ENCODE measurements around the gene SLAMF1.
"Not testable (repeated sequence)": the region's sequence is repeated elsewhere in the genome, so short reads cannot be mapped to it uniquely, and the experiment has no call there.

Gene SLAMF1, protein sequence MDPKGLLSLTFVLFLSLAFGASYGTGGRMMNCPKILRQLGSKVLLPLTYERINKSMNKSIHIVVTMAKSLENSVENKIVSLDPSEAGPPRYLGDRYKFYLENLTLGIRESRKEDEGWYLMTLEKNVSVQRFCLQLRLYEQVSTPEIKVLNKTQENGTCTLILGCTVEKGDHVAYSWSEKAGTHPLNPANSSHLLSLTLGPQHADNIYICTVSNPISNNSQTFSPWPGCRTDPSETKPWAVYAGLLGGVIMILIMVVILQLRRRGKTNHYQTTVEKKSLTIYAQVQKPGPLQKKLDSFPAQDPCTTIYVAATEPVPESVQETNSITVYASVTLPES

DNA sequence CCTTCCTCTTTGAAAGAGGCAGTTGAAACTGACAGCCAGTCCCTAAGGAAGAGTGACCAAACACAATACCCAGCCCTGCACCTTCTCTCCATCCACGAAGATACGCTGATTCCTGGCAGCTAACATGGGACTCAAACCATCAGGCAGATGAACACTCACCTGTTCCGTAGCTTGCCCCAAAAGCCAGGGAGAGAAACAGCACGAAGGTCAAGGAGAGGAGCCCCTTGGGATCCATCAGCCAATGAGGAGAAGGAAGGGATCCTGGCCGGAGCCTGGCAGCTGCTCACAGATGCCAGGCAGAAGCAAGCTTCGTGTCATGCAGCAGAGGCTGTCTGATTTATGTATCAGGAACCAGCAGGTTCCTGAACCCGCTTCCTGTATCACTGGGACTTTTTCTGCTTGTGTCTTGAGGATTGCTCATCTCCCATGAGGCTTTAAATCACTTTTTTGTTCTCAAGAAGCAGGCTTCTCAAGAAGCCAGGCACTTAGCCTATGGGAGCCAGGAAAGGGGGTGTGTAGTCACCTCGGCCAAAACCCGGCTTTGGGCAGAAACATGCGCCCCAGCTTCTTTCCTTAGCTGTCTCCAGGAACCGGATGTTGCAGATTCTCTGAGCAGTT is at the start of gene SLAMF1:
Gene SLAMF1, minus strand, starts transcription at position 334 of the 618 bp plus-strand sequence. Its CDS starts 99 bp downstream, at position 235.
- no peak for DNase-seq (ENCODE audit: low spot score)

DNA sequence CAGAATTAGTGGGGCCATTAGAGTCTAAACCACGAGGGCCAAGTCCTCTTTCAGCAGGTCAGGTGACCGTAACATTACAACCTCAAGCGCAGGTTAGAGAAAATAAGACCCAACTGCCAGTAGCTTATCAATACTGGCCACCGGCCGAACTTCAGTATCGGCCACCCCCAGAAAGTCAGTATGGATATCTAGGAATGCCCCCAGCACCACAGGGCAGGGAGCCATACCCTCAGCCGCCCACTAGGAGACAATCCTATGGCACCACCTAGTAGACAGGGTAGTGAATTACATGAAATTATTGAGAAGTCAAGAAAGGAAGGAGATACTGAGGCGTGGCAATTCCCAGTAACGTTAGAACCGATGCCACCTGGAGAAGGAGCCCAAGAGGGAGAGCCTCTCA is 45.5 kb upstream of the SLAMF1 start:
- DNase-seq (ENCODE audit: low spot score), result not testable (repeated sequence)

DNA sequence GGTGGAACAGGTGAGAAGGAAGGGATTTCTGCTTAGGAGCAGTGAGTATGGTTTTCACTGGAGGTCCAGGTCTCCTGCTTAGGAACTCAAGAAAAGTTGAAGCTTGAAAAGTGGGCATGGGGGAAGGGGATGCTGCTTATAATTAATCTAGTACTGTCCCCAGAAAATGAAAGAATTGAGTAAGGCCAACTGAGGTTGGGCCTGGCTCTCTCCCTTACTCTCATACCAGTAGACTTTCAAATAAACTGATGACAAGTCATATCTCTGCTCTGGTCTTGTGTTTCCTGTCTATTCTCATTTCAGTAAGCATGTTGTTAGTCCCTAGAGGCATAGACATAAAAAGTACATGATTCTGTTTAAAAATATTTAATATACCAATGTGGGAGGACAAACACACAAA is 38.4 kb upstream of the SLAMF1 start:
- DNase-seq (ENCODE audit: low spot score), result no peak

DNA sequence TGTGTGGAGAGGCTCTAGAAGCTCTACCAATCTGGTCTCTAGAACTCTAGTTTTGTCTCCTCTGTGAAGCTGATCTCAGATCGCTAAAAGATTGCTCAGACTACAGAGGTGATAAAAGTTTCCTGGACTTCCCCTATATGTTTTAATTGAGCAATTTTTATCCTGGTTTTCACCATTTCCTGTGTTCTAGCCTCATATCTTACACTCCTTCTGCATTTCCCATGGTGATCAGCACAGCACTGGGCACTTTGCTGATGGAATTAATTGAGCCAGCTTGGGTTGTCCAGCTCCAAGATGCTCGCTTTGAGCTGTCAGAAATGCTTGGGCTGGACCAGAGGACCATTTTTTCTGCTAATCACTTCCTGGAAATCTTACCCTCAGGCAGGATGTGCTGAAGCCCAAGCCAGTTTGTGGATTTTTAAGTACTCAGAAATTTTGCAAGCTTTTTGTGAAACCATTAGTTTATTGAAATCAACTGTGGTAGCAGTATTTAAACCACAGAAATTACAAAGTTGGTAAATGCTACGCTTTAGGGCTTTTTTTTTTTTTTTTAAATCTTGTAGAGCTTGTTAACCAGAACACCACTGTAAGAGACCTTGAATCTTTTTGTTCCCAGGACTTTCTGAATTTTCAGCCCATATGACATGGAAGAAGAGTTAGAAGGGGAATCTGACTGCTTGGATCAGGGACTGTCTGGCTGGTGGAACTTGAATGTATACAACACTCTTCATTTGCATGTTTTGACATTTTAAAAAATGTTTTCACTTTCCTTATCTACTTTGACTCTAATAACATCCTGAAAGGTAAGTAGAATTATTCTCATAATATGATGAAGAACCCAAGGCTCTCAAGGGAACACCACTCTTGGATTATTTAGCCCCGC is 36.4 kb upstream of the SLAMF1 start:
- DNase-seq (ENCODE audit: low spot score), result no peak

DNA sequence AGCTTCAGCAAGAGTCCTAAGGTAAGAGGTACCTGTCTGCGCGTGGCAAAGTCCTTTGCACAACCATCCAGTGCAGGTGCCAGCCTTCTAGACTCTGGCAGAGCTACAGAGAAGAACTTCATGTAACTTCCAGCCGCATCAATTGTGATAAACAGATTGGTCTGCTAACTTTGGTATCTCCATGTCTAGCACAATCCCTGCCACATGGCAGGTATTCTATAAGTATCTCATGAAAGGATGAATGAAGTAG is 35.0 kb upstream of the SLAMF1 start:
- no peak for DNase-seq (ENCODE audit: low spot score)

DNA sequence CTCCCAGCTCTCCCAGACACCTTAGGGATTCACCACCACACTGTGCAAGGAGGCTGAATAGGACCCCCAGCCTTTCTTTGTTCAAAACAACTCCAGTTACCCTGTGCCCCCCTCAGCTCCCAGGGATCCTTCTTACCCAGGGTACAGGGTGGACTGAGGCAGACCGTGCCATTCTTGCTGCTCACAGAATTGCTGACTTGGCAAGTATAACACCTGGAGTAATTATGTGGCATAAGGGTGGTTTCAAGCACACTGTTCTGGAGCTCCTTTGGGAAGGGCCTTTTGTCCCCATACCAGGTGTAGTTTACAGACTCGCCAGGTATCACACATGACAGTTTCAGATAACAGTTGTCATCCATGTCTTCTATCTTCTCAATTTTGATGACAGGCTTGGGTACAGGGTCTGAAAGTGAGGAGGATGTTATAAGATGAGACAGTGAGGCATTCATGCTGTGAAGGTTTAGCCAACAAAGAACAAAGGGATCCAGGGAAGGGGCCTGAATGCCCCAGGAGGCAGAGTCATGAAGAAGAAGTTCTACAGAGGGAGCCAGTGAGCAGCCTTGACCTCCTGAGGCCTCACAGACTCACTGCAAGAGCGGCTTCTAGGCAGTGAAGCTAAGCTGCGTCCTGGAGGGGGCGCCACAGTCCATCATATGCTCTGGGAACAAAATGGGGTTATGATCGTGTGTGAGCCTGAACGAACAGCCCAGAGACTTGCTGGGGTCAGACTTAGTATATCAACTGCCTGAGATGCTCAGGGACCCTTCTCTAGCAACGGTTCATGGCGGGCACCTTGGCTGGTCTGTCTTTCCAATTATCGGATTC is 34.4 kb upstream of the SLAMF1 start:
- DNase-seq (ENCODE audit: low spot score), result peak; percentile 92

DNA sequence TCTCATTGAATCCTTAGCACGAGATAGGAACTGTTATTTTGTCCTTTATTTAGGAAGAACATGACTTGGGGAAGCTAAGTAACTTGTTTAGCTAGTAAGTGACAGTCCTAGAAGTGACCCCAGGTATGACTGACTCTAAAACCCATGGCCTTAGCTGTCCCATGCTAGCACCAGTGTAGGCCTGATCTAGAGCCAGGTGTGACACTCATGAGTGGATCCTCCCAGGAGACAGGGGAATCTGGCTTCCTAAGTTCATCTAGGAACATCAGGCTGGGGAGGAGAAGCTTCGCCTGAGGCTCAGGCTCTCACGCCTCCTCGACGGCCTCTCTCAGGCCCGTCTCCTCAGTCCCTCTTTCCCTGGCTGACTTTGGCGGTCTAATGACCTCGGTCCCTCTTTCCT is 33.6 kb upstream of the SLAMF1 start:
- DNase-seq (ENCODE audit: low spot score), result no peak

DNA sequence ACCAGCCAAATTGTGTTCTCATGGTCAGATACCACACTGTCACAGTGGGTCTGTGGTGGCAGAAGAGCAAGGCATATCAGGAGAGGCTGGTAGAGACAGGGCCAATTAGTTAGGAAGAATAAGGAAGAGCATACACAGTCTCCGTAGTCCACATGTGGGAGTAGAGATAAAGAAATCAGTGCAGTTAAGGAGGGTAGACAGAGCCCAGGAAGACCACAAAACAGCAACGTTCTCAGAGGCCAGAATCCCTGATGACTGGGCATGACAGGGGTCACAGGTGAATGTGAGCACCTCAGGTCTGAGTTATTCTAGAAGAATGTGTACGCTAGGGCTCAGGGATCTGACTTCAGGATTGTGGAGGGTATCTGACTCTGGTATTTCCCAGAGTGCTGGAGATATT is 33.0 kb upstream of the SLAMF1 start:
- no peak for DNase-seq (ENCODE audit: low spot score)

DNA sequence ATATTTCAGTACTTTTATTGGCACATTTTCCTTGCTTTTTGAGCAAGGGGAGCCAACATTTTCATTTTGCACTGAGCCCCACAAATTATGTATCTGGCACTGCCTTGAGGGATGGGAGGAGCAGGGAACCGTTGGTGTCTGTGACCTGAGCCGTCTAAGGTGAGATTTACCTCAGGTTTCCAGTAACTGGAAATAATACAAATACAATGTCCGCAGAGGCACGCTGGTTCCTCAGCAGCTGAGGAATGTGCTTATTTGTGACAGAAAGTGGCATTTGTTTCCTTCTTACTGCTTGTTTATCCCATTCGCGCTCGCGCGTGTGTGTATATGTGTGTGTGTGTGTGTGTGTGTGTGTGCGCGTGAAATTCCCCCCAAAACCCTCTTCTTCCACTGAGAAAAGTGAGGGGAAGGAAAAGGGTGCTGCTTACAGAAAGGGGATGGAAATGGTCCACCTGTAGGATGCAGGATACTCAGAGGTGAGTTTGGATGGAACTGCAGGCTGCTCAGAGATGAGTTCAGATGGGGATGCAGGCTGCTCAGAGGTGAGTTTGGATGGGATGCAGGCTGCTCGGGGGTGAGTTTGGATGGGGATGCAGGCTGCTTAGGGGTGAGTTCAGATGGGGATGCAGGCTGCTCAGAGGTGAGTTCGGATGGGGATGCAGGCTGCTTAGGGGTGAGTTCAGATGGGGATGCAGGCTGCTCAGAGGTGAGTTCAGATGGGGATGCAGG is 30.2 kb upstream of the SLAMF1 start:
- no peak for DNase-seq (ENCODE audit: low spot score)

DNA sequence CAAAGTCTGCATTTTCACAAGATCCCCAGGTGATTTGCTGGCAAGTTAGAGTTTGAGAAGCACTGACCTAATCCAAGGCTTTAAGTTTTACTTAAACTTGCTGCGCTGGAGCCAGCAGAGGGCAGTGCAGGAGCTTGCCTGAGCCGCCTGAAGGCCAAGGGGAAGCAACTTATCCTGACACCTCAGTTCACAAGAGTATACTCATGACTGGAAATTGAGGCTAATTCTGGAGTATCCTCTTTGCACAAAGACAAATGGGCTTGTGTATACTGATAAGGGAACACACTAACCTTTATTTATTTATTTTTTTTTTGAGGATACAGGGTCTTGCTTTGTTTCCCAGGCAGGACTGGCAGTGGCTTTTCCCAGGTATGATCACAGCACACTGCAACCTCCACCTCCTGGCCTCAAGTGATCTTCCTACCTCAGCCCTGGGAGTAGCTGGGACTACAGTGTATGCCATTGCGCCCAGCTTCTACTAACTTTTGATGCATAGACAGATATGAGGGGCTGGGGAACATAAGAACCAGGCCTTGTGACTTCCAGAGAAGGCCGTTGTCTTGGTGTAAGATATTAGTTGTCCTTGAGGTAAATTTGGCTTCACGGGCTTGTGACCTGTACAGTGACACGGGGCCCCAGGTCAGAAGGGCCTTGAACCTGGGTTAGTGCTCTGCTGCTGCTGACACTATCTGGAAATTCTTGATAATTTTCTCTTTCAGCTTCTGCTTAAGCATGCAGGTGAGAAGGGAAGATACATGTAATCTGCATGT is 29.0 kb upstream of the SLAMF1 start:
- peak; percentile 68 for DNase-seq (ENCODE audit: low spot score)

DNA sequence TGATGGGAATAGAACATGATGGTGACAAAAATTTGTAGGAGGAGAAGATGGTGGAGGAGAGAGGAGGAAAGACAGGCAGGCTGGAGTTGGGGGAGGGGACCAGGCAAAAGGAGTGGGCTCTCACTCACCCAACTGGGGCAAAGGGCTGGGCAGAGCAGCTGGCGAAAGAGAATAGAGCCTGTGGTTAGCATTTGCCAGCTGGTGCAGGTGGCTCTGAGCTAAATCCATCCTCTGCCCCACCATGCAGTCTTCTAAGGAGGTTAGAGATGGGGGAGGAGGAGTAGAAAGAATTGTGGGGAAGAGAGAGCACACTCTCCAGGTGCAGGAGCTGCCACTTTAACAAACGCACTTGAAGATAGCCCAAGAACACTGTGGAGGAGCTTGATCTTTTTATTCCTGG is 27.6 kb upstream of the SLAMF1 start:
- no peak for DNase-seq (ENCODE audit: low spot score)

DNA sequence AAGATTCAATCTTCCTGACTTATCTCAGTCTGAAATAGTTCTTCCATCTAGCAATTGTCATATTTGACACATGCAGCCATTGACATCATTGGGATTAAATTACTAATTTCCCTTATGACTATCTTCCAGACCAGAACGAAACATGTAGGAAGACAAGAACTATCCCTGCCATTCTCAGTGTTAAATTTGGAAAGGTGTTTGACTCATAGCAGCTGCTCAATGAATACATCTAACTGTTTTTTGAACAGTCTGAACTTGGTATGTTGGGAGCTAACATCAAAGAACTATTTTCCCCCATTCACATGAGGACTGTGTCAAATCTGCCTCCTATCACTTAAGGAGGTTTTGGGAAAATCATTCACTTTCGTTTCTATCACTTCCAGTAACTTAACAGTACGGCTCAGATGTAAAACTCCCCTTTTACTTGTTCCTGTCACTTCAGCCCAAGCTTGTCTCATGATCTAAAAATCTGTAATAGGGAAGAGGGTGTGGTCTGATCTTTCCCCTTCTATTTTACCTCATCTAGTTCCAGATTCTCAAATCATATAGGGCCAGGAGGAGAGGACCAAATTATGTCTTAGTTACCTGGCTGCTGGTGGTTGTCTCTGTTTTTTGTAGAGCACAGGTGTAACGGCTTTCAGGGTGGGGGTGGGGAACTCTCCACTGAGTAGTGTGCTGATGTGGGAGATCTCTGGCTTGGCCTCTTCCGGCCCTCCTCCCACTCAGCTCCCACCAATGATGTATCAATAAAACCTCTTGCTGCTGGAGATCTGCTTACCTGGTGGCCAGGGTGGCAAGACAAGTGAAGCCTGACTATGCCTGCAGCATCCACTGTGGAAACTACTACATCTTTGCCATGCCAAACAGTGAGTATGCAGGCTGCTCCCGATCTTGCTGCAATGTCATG is 26.2 kb upstream of the SLAMF1 start:
- no peak for DNase-seq (ENCODE audit: low spot score)

DNA sequence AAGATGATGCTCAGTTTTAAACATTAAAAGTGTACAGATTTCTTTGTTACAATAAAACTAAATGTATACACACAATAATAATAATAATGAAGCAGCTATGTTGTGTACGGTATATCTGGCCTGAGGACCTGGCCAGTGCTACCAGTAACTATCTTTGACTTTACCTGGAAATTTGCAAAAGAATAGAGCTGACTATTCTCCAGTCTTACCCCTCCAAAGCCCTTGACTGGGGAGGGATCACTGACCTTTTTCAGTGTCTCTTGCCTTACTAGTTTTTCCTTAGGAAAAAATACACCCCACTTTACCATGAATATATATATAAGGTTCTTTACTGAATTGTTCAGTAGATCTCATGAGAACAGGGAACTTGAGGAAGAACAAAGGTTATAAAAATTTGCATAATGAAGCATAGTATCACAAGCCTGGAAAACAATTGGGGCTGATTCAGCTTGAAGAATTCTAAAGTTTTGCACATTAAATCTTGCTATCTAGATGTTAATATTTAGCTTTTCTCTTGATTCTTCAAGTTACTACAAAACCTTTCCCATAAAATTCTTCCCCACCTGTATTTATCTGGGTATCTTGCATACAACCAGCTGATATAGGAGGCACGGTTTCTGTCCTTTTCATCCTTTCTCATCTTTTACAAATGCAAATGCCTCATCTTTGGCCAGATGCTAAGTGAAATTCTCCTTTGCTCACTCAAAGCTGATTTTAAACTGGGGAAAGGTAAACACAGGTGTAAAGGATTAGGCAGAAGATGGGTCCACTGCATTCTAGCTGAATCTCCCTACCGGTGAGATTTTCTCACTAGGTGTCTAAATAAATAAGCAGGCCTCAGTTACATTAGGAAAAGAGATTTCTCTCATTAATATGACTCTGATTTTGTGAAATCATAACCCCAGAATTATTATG is 25.0 kb upstream of the SLAMF1 start:
- DNase-seq (ENCODE audit: low spot score), result no peak

DNA sequence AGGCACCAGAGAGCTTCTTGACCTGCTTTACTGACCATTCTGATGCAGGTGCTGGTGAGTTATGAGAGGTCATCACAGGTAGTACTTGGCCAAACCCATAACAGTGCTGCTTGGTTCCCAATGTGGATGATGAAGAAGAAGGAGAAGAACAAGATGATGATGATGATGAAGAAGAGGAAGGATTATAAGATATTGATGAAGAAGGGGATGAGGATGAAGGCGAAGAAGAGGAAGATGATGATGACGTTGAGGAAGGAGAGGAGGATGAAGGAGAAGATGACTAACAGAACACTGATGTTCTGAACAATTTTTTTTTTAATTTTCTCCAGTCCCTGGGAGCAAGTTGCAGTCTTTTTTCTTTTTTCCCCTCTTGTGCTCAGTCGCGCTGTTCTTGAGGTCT is 23.9 kb upstream of the SLAMF1 start:
- DNase-seq (ENCODE audit: low spot score), result no peak

DNA sequence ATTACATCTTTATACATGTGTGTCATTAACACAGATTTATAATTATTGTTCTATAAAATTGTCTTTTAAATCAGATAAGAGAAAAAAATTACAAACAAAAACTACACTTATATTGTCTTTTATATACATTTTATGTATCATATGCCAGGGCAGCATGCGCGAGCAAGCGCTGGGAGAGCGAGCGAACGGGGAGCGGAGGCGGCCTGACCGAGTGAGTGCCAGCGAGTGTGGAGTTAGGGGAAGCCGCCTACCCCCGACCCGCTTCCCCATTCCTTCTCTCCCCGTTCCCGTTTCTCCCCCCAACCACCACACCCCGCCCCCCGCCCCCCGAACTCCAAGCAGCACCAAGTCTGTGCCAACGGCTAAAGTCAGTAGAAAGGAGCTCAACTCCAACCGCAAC is 23.0 kb upstream of the SLAMF1 start:
- no peak for DNase-seq (ENCODE audit: low spot score)

DNA sequence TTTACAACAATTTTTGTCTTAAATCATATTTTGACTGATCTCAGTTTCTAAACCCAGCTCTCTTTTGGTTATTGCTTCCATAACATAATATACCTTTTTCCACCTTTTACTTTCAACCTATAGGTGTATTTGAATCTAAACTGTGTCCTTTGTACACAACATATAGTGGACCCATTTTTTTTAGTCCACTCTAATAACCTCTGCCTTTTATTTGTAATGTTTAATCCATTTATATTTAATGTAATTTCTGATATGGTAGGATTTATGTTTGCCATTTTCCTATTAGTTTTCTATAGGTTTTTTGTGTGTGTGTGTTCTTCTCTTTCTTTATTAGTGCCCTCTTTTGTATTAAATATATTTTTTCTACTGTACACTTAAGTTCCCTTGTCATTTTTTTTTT is 22.4 kb upstream of the SLAMF1 start:
- DNase-seq (ENCODE audit: low spot score), result no peak

DNA sequence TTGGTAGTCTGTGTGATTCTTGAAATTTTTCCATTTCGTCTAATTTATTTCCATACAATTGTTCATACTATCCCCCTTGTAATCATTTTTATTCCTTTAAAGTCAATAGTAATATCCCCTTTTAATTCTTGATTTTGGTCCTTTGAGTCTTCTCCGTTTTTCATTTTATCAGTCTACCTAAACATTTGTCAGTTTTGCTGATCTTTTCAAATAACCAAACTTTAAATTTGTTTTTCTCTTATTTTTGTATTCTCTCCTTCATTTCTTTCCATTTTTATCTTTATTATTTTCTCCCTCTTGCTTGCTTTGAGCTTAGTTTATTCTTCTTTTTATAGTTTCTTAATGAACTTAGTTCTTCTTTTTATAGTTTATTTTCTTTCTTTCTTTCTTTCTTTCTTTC is 21.1 kb upstream of the SLAMF1 start:
- no peak for DNase-seq (ENCODE audit: low spot score)

DNA sequence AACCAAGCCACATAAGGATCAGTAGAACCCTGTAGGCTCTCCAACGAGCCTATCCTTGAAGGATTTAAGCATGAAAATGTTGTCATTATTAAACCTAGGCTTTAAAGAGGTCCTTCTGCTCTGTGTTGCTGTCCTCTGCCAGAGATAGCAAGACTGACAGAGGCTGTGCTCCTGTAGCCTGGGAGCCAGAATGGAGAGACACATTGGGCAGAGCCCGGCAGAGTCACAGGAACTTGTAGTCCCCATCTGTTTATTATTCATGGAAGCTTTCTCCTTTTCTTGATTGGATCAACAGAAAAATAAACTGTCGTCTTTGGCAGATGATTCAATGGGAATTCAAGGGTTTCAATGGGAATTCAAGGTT is 19.2 kb upstream of the SLAMF1 start:
- no peak for DNase-seq (ENCODE audit: low spot score)

Data from COLO829 (cell line).